Type B pancreatic cell (in vitro differentiated cells): ENCODE measurements around the gene HOXC6. TPM values are rescaled to one million over a fixed set of nuclear protein-coding genes. Genes with fewer than 3 reads are reported as not detected.

Source experiments
- DNase-seq: peaks from one replicate; pipeline ENCODE4 v3.0.0; 2021; ENCODE audit warnings: mixed read lengths; ENCODE audit not compliant: unreplicated experiment; ENCODE audit errors: extremely low spot score
- H3K27ac Mint-ChIP-seq: 2 replicates; pipeline ENCODE4 v1.8.0; 2021; ENCODE audit warnings: mild to moderate bottlenecking, mixed read lengths
- H3K27me3 Mint-ChIP-seq: 2 replicates; pipeline ENCODE4 v1.8.0; 2021; ENCODE audit warnings: mixed read lengths
- H3K36me3 Mint-ChIP-seq: 2 replicates; pipeline ENCODE4 v1.8.0; 2021; ENCODE audit warnings: mixed read lengths
- H3K4me1 Mint-ChIP-seq: one replicate; pipeline ENCODE4 v1.8.0; 2021; ENCODE audit warnings: mixed read lengths; ENCODE audit not compliant: unreplicated experiment
- H3K4me3 Mint-ChIP-seq: 2 replicates; pipeline ENCODE4 v1.8.0; 2021; ENCODE audit warnings: mild to moderate bottlenecking, mixed read lengths
- H3K9me3 Mint-ChIP-seq: 2 replicates; pipeline ENCODE4 v1.8.0; 2021; ENCODE audit warnings: mixed read lengths
- CTCF ChIP-seq: fragments of 200-600 bp; sonication (generic); conservative IDR thresholded peaks from 2 replicates; pipeline ENCODE4 v1.5.0; 2021; ENCODE audit warnings: antibody characterized with exemption, mild to moderate bottlenecking
- total RNA-seq: library from RNA; stranded (reverse); gene quantifications from 2 replicates; pipeline ENCODE4 v1.2.1, GENCODE V29; 2021; ENCODE audit warnings: low replicate concordance

HOXC6 gene
- total RNA-seq, 1 donor from 2014 or later: 23.0 TPM

- Mint-ChIP-seq H3K9me3 (no peaks in the 10 kb centered on the region), H3K27ac (no peak overlapping the region), H3K4me3 (peak overlapping the region; percentile 86), H3K27me3 (peaks cover 91% of the 10 kb centered on the region), H3K4me1 (peaks cover 13% of the 10 kb centered on the region), H3K36me3 (peaks cover 4% of the 10 kb centered on the region)
- DNase-seq: no peak
- no peak for TF ChIP-seq CTCF
These were observed 11.7 kb upstream of the HOXC6 start for GRCh38 chr12:54016478-54016964.

GRCh38 chr12:54017027-54017788 is 11.0 kb upstream of the HOXC6 start:
- Mint-ChIP-seq H3K4me3 (peak overlapping the region; percentile 86), H3K27me3 (peaks cover 91% of the 10 kb centered on the region), H3K36me3 (peaks cover 4% of the 10 kb centered on the region), H3K27ac (peak overlapping the region; percentile 77), H3K4me1 (peaks cover 17% of the 10 kb centered on the region), H3K9me3 (no peaks in the 10 kb centered on the region)
- no peak for DNase-seq
- TF ChIP-seq CTCF: no peak

- H3K36me3 Mint-ChIP-seq: peaks cover 4% of the 10 kb centered on the region
- DNase-seq: no peak
- H3K27ac Mint-ChIP-seq: peak overlapping the region; percentile 77
- peaks cover 91% of the 10 kb centered on the region for H3K27me3 Mint-ChIP-seq
- H3K9me3 Mint-ChIP-seq: no peaks in the 10 kb centered on the region
- peak overlapping the region; percentile 86 for H3K4me3 Mint-ChIP-seq
- H3K4me1 Mint-ChIP-seq: peaks cover 18% of the 10 kb centered on the region
- TF ChIP-seq CTCF: no peak
These were observed 10.3 kb upstream of the HOXC6 start for GRCh38 chr12:54017878-54018467.

GRCh38 chr12:54018468-54018984 is 9.7 kb upstream of the HOXC6 start:
- peak overlapping the region; percentile 86 for H3K4me3 Mint-ChIP-seq
- DNase-seq: no peak
- peaks cover 24% of the 10 kb centered on the region for H3K4me1 Mint-ChIP-seq
- peaks cover 91% of the 10 kb centered on the region for H3K27me3 Mint-ChIP-seq
- TF ChIP-seq CTCF: no peak
- H3K36me3 Mint-ChIP-seq: peaks cover 4% of the 10 kb centered on the region
- no peaks in the 10 kb centered on the region for H3K9me3 Mint-ChIP-seq
- no peak overlapping the region for H3K27ac Mint-ChIP-seq

- DNase-seq: no peak
- no peak for TF ChIP-seq CTCF
- Mint-ChIP-seq H3K27ac (no peak overlapping the region), H3K4me3 (peak overlapping the region; percentile 77), H3K36me3 (peaks cover 4% of the 10 kb centered on the region), H3K9me3 (no peaks in the 10 kb centered on the region), H3K27me3 (peaks cover 91% of the 10 kb centered on the region), H3K4me1 (peaks cover 29% of the 10 kb centered on the region)
These were observed 9.0 kb upstream of the HOXC6 start for GRCh38 chr12:54019091-54019811.
